H1 (cell line): ENCODE results near the gene EPS8L1. TPM values are rescaled to one million over a fixed set of nuclear protein-coding genes. Genes with fewer than 3 reads are reported as not detected.

Source experiments
- CTCF ChIA-PET: fragments of 300-600 bp; sonication (Branson Sonifier 250); formaldehyde crosslinking; loops from one replicate; lab custom pipeline; 2021; ENCODE audit not compliant: partially characterized antibody; lab: Charles Lee
- POLR2A ChIA-PET: fragments of 300-600 bp; sonication (Branson Sonifier 250); formaldehyde crosslinking; loops from one replicate; lab custom pipeline; 2021; ENCODE audit warnings: inconsistent platforms; ENCODE audit not compliant: partially characterized antibody; lab: Charles Lee
- DNase-seq, 2 experiments: peaks; one replicate each; pipeline versions ENCODE4 v3.0.0 to v3.0.0-alpha.2; 2010 to 2022; ENCODE audit warnings: low spot score in 2 of 2, low read depth in 1 of 2, mixed read lengths in 1 of 2
- FAIRE-seq: peaks from 2 replicates; lab custom pipeline; 2011; peaks lifted over from hg19 to GRCh38; lab: Jason Lieb, UNC
- H2AFZ ChIP-seq: 2 replicates; pipeline ENCODE4 v1.8.1; 2012; ENCODE audit warnings: low read length, inconsistent platforms
- H2AK5ac ChIP-seq: 2 replicates; pipeline ENCODE4 v1.6.1; 2013; ENCODE audit warnings: low read depth, low read length
- H2BK120ac ChIP-seq: replicated peaks from 2 replicates; pipeline ENCODE3; 2013; ENCODE audit warnings: low read depth, low read length, inconsistent platforms
- H2BK12ac ChIP-seq: 2 replicates; pipeline ENCODE4 v1.6.1; 2013; ENCODE audit warnings: low read depth, low read length
- H2BK15ac ChIP-seq: 2 replicates; pipeline ENCODE4 v1.6.1; 2013; ENCODE audit warnings: low read length
- H2BK20ac ChIP-seq: 2 replicates; pipeline ENCODE4 v1.6.1; 2013; ENCODE audit warnings: low read length
- H2BK5ac ChIP-seq: 2 replicates; pipeline ENCODE4 v1.6.1; 2013; ENCODE audit warnings: low read depth, low read length
- H3K14ac ChIP-seq: 2 replicates; pipeline ENCODE4 v1.6.1; 2013; ENCODE audit warnings: inconsistent platforms; ENCODE audit not compliant: insufficient read length
- H3K18ac ChIP-seq: 2 replicates; pipeline ENCODE4 v1.6.1; 2013; ENCODE audit warnings: low read length; ENCODE audit errors: extremely low read depth
- H3K23ac ChIP-seq: 2 replicates; pipeline ENCODE4 v1.6.1; 2013; ENCODE audit warnings: inconsistent platforms; ENCODE audit not compliant: insufficient read length
- H3K23me2 ChIP-seq: 2 replicates; pipeline ENCODE4 v1.6.1; 2013; ENCODE audit warnings: low read depth, low read length
- H3K27ac ChIP-seq: 2 replicates; pipeline ENCODE4 v1.6.1; 2011; ENCODE audit warnings: low read depth, low read length, inconsistent platforms
- H3K27me3 ChIP-seq, 4 experiments: replicated peaks in 1 of 4; 1 replicate in 1 of 4; 2 replicates in 3 of 4; pipeline versions ENCODE4 v1.6.1 to v1.8.1; 2011 to 2013; ENCODE audit warnings: low read length in 3 of 4, mild to moderate bottlenecking in 3 of 4, inconsistent platforms in 2 of 4, mixed read lengths in 2 of 4, moderate library complexity in 1 of 4; ENCODE audit not compliant: control insufficient read depth in 3 of 4, insufficient read depth in 3 of 4; ENCODE audit errors: extremely low read depth in 1 of 4
- H3K36me3 ChIP-seq, 4 experiments: 2 replicates each; pipeline versions ENCODE4 v1.6.1 to v1.8.1; 2011 to 2013; ENCODE audit warnings: mild to moderate bottlenecking in 4 of 4, low read length in 3 of 4, moderate library complexity in 2 of 4, control low read depth in 1 of 4, inconsistent platforms in 1 of 4; ENCODE audit not compliant: insufficient read depth in 4 of 4, control insufficient read depth in 2 of 4
- H3K4ac ChIP-seq: replicated peaks from 2 replicates; pipeline ENCODE3; 2013; ENCODE audit warnings: low read length, low read depth, mixed read lengths, inconsistent platforms; ENCODE audit not compliant: insufficient read length
- H3K4me1 ChIP-seq, 4 experiments: replicated peaks in 1 of 4; 1 replicate in 1 of 4; 2 replicates in 3 of 4; pipeline versions ENCODE4 v1.6.1 to v1.8.1; 2011 to 2013; ENCODE audit warnings: low read length in 3 of 4, inconsistent platforms in 2 of 4, mixed read lengths in 1 of 4; ENCODE audit not compliant: insufficient read depth in 4 of 4, control insufficient read depth in 3 of 4
- H3K4me2 ChIP-seq, 2 experiments: 2 replicates each; pipeline versions ENCODE4 v1.6.1 to v1.8.1; 2011 to 2013; ENCODE audit warnings: low read depth in 2 of 2, low read length in 2 of 2, control low read depth in 1 of 2, inconsistent platforms in 1 of 2, mild to moderate bottlenecking in 1 of 2; ENCODE audit not compliant: insufficient read depth in 1 of 2
- H3K4me3 ChIP-seq, 4 experiments: fragments of 200-600, 300-600 bp in 1 of 4; sonication (generic), shearing (Covaris generic), sonication (Bioruptor Twin) in 1 of 4; 2 replicates each; pipeline versions ENCODE4 v1.5.1 to v1.8.1; 2011 to 2016; ENCODE audit warnings: low read length in 4 of 4, low read depth in 3 of 4, control low read depth in 2 of 4, inconsistent platforms in 2 of 4, mild to moderate bottlenecking in 2 of 4, mixed read lengths in 1 of 4, moderate library complexity in 1 of 4; ENCODE audit not compliant: insufficient read depth in 2 of 4; ENCODE audit errors: extremely low read depth in 1 of 4
- H3K56ac ChIP-seq: replicated peaks from 2 replicates; pipeline ENCODE3; 2013; ENCODE audit warnings: low read depth, mild to moderate bottlenecking, mixed read lengths, low read length, inconsistent platforms; ENCODE audit not compliant: insufficient read length
- H3K79me1 ChIP-seq: 2 replicates; pipeline ENCODE4 v1.6.1; 2013; ENCODE audit warnings: low read depth, low read length, control low read depth
- H3K79me2 ChIP-seq, 2 experiments: 2 replicates each; pipeline versions ENCODE4 v1.6.1 to v1.8.1; 2012 to 2013; ENCODE audit warnings: low read length in 2 of 2, mild to moderate bottlenecking in 2 of 2, inconsistent platforms in 1 of 2; ENCODE audit not compliant: insufficient read depth in 2 of 2, control insufficient read depth in 1 of 2
- H3K9ac ChIP-seq, 4 experiments: replicated peaks in 1 of 4; 1 replicate in 1 of 4; 2 replicates in 3 of 4; pipeline versions ENCODE4 v1.6.1 to v1.8.1; 2011 to 2013; ENCODE audit warnings: low read depth in 3 of 4, low read length in 3 of 4, control low read depth in 2 of 4, mild to moderate bottlenecking in 2 of 4, moderate library complexity in 2 of 4, inconsistent platforms in 1 of 4; ENCODE audit errors: extremely low read depth in 1 of 4
- H3K9me3 ChIP-seq, 2 experiments: 2 replicates each; pipeline versions ENCODE4 v1.6.1 to v1.8.1; 2012 to 2013; ENCODE audit warnings: mild to moderate bottlenecking in 2 of 2, moderate library complexity in 2 of 2, control low read depth in 1 of 2, inconsistent platforms in 1 of 2, low read depth in 1 of 2, low read length in 1 of 2, mixed read lengths in 1 of 2; ENCODE audit not compliant: insufficient read depth in 2 of 2
- H4K20me1 ChIP-seq, 2 experiments: replicated peaks in 1 of 2; 2 replicates each; pipeline versions ENCODE3 to v1.8.1; 2011 to 2013; ENCODE audit warnings: inconsistent platforms in 2 of 2, low read length in 2 of 2, mild to moderate bottlenecking in 1 of 2; ENCODE audit not compliant: insufficient read depth in 2 of 2, control insufficient read depth in 1 of 2
- H4K5ac ChIP-seq: 2 replicates; pipeline ENCODE4 v1.6.1; 2013; ENCODE audit warnings: low read length, low read depth, mixed read lengths, inconsistent platforms; ENCODE audit not compliant: insufficient read length
- H4K8ac ChIP-seq: 2 replicates; pipeline ENCODE4 v1.8.0; 2013; ENCODE audit warnings: mild to moderate bottlenecking, moderate library complexity, low read length, inconsistent platforms; ENCODE audit not compliant: insufficient read depth; ENCODE audit errors: extremely low read depth
- H4K91ac ChIP-seq: replicated peaks from 2 replicates; pipeline ENCODE3; 2013; ENCODE audit warnings: low read length, mixed read lengths, inconsistent platforms; ENCODE audit not compliant: insufficient read length
- CHD2 ChIP-seq: IDR thresholded peaks from 2 replicates; pipeline ENCODE4 v1.6.1; 2012; ENCODE audit warnings: low read length, improper control_type of control experiment
- CREB1 ChIP-seq: IDR thresholded peaks from 2 replicates; pipeline ENCODE4 v1.6.1; 2012; ENCODE audit warnings: inconsistent platforms
- CTBP2 ChIP-seq: IDR thresholded peaks from 2 replicates; pipeline ENCODE4 v1.7.0; 2011; ENCODE audit warnings: borderline replicate concordance, mild to moderate bottlenecking, moderate library complexity, mixed read lengths, low read length; ENCODE audit not compliant: insufficient read depth, insufficient read length
- E2F6 ChIP-seq: IDR thresholded peaks from 2 replicates; pipeline ENCODE4 v1.6.1; 2012; ENCODE audit warnings: inconsistent platforms
- FOSL1 ChIP-seq: IDR thresholded peaks from 2 replicates; pipeline ENCODE4 v1.6.1; 2011; ENCODE audit warnings: mild to moderate bottlenecking, low read depth, low read length, moderate library complexity; ENCODE audit not compliant: insufficient read depth
- HDAC6 ChIP-seq: IDR thresholded peaks from one replicate; pipeline ENCODE4 v1.7.1; 2012; ENCODE audit warnings: low read depth, mild to moderate bottlenecking, inconsistent platforms, low read length, moderate library complexity
- MAX ChIP-seq: IDR thresholded peaks from 2 replicates; pipeline ENCODE4 v1.6.1; 2012; ENCODE audit warnings: inconsistent platforms
- RXRA ChIP-seq: IDR thresholded peaks from 2 replicates; pipeline ENCODE4 v1.6.1; 2011; ENCODE audit warnings: low read depth, mild to moderate bottlenecking, low read length, moderate library complexity; ENCODE audit not compliant: insufficient read depth
- SIN3A ChIP-seq, 2 experiments: IDR thresholded peaks in 1 of 2; conservative IDR thresholded peaks in 1 of 2; 2 replicates each; pipeline ENCODE4 v1.6.1; 2011 to 2012; ENCODE audit warnings: low read length in 2 of 2, improper control_type of control experiment in 1 of 2, low read depth in 1 of 2, mild to moderate bottlenecking in 1 of 2
- TAF1 ChIP-seq: IDR thresholded peaks from 2 replicates; pipeline ENCODE4 v1.6.1; 2011; ENCODE audit warnings: mild to moderate bottlenecking, low read depth, low read length
- WGBS, 2 experiments: shearing (Covaris generic) in 1 of 2; methylation state at CpG; one replicate each; pipeline versions ENCODE4 v1.1.6 to v1.1.7; 2013 to 2015; ENCODE audit warnings: low lambda C conversion rate in 2 of 2, mixed read lengths in 2 of 2, inconsistent platforms in 1 of 2, low coverage in 1 of 2, missing lambda C conversion rate in 1 of 2; ENCODE audit not compliant: insufficient replicate concordance in 2 of 2, insufficient coverage in 1 of 2, insufficient read length in 1 of 2; ENCODE audit errors: extremely low coverage in 1 of 2, missing lambda C conversion rate in 1 of 2; 5-methylcytosine and 5-hydroxymethylcytosine counted together
- polyA plus RNA-seq, 7 experiments: library from polyadenylated mRNA; depleted of rRNA in 3 of 7; stranded (reverse) in 5 of 7; unstranded in 2 of 7; fragments of >200 nt in 5 of 7; fragments of 200-250 nt in 2 of 7; gene quantifications; 1 replicate in 5 of 7; 2 replicates in 1 of 7; 4 replicates in 1 of 7; pipeline versions ENCODE4 v1.2.1 to v1.2.3, GENCODE V29; 2011 to 2013; ENCODE audit warnings: missing spikeins in 2 of 7, mixed read lengths in 2 of 7
- total RNA-seq: library from RNA; stranded (reverse); fragmentation: NEBNext Ultra II Directional; extraction: Animal tissue kit (Norgen Biotek cat#: 25700); gene quantifications from 2 replicates; pipeline ENCODE4 v1.2.1, GENCODE V29; 2021

Gene EPS8L1
- total and polyA plus RNA-seq, 2 of the 8 experiments (the other 6 are each of a cell fraction or from before 2014, with no cell fraction given): 19.8 to 30.2 TPM

- Histone ChIP-seq H2BK15ac (no peak overlapping the region; the same call in 1 of the 2 replicates), H4K91ac (peak overlapping the region; percentile 10), H4K20me1 (peaks cover 8 to 11% of the 10 kb centered on the region in 2 experiments), H3K9ac (0 out of 7 replicates have a peak overlapping the region, but pooled peaks of 1 of the 4 experiments have one; percentile 26), H3K23ac (no peak overlapping the region), H3K23me2 (peaks cover 18% of the 10 kb centered on the region), H2BK120ac (no peak overlapping the region), H3K79me2 (no peaks in the 10 kb centered on the region), H3K27me3 (no peaks in the 10 kb centered on the region), H3K4ac (peak overlapping the region; percentile 87), H3K9me3 (no peaks in the 10 kb centered on the region), H2BK12ac (no peak overlapping the region), H2BK20ac (no peak overlapping the region), H4K8ac (no peak overlapping the region), H3K56ac (no peak overlapping the region), H3K4me3 (peak overlapping the region in 1 of 4 experiments; percentile 72; a peak in 2 of 8 replicates), H3K27ac (peak overlapping the region; percentile 15; the same call in 1 of the 2 replicates), H3K4me1 (peaks cover 3 to 47% (median 32%) of the 10 kb centered on the region in 4 experiments), H2AK5ac (no peak overlapping the region), H3K36me3 (peaks cover 0 to 5% (median 2%) of the 10 kb centered on the region in 4 experiments; a peak in 2 of 8 replicates), H2AFZ (no peak overlapping the region), H3K4me2 (peak overlapping the region; percentile 63 to 85; a peak in 3 of 4 replicates), H4K5ac (no peak overlapping the region), H3K18ac (peak overlapping the region; percentile 60), H3K14ac (no peak overlapping the region), H2BK5ac (no peak overlapping the region; the same call in 1 of the 2 replicates), H3K79me1 (no peaks in the 10 kb centered on the region; the same call in 1 of the 2 replicates)
- 92% methylated on average over 29 of the region's 32 CpGs; no CpG with 5 or more reads in 1 of the 2 experiments for WGBS, 2 experiments
- DNase-seq: no peak
- CTCF ChIA-PET: interaction anchor here (0.9 to 4.5 kb wide), 3 partner anchors 7 to 27 kb away, joined by 3 to 26 read pairs (median 4); no protein-coding TSS in a partner anchor
- POLR2A ChIA-PET: interaction anchor here (0.5 to 8.7 kb wide), 5 partner anchors 10 to 84 kb away, joined by 3 to 72 read pairs (median 3); partner anchors contain the start of gene PPP1R12C
- FAIRE-seq: no peak
- TF ChIP-seq MAX (no peak), FOSL1 (no peak), TAF1 (no peak), CTBP2 (no peak), CREB1 (no peak), E2F6 (no peak), HDAC6 (no peak), CHD2 (no peak), SIN3A (conservative IDR thresholded peaks at IDR 0.05 in 1 of 2, IDR thresholded peaks at IDR 0.05 in 1 of 2; ENCODE audit: low read depth in 1 of 2, low read length in 2 of 2) (no peak; a peak in 1 of 4 replicates), RXRA (no peak)
Measured at GRCh38 chr19:55091126-55091910, 15.6 kb downstream of the EPS8L1 start.
